HCT116 (cell line): Measurements from ENCODE around the gene CERK. TPM values are rescaled to one million over a fixed set of nuclear protein-coding genes. Genes with fewer than 3 reads are reported as not detected.

ENCODE experiments used
- ATAC-seq: fragments of 200-7000 bp; cut with Tn5 transposase; 2 replicates; pipeline ENCODE4 v1.9.1; 2020; ENCODE audit warnings: mild to moderate bottlenecking, moderate library complexity
- BruUV-seq: library from RNA; stranded (reverse); fragments of 400-500 nt; replicated peaks from 2 replicates; lab custom pipeline; 2021; lab: Mats Ljungman, UMichigan
- CTCF ChIA-PET: fragments of 300-600 bp; sonication (Branson Sonifier 250); formaldehyde crosslinking; loops from one replicate; lab custom pipeline; 2021; ENCODE audit warnings: antibody characterized with exemption; lab: Charles Lee
- POLR2A ChIA-PET: fragments of 300-600, 350-600 bp; sonication (Branson Sonifier 250); formaldehyde crosslinking; loops from one replicate; lab custom pipeline; 2021; ENCODE audit warnings: antibody characterized with exemption; lab: Charles Lee
- RAD21 ChIA-PET, 2 experiments: fragments of 300-600 bp; sonication (Branson Sonifier 250); formaldehyde crosslinking; loops; one replicate each; lab custom pipeline; 2023; ENCODE audit warnings: low total read pairs in 2 of 2; ENCODE audit not compliant: uncharacterized antibody in 2 of 2, unreplicated experiment in 2 of 2, low non-redundant PET in 1 of 2; lab: Charles Lee
- DNase-seq: peaks from one replicate; pipeline ENCODE4 v3.0.0-alpha.2; 2010; ENCODE audit warnings: low read depth, low spot score
- H2AFZ ChIP-seq: fragments of 200-600 bp; shearing (Covaris generic), sonication (generic); 2 replicates; pipeline ENCODE4 v1.6.1; 2017; ENCODE audit warnings: low read depth, mixed run types, mixed read lengths, antibody characterized with exemption, low read length; ENCODE audit not compliant: poor library complexity, severe bottlenecking
- H3K27ac ChIP-seq: 2 replicates; pipeline ENCODE4 v1.5.1; 2012; ENCODE audit warnings: low read depth, low read length
- H3K27me3 ChIP-seq: fragments of 200-600 bp; sonication (generic); 2 replicates; pipeline ENCODE4 v1.6.1; 2016; ENCODE audit warnings: mixed run types, low read length, mixed read lengths; ENCODE audit not compliant: insufficient read depth
- H3K36me3 ChIP-seq, 2 experiments: fragments of 200-500 bp in 1 of 2; fragments of 200-600 bp in 1 of 2; sonication (Bioruptor generic) in 1 of 2; sonication (generic) in 1 of 2; 2 replicates each; pipeline versions ENCODE4 v1.5.1 to v1.6.1; 2014 to 2016; ENCODE audit warnings: low read length in 2 of 2, inconsistent platforms in 1 of 2, mixed read lengths in 1 of 2, mixed run types in 1 of 2; ENCODE audit not compliant: insufficient read depth in 2 of 2, control insufficient read depth in 1 of 2
- H3K4me1 ChIP-seq, 2 experiments: fragments of 200-600 bp in 1 of 2; sonication (generic) in 1 of 2; 2 replicates each; pipeline versions ENCODE4 v1.5.1 to v1.6.1; 2012 to 2017; ENCODE audit warnings: low read length in 2 of 2, inconsistent platforms in 1 of 2, mild to moderate bottlenecking in 1 of 2, mixed read lengths in 1 of 2, mixed run types in 1 of 2, moderate library complexity in 1 of 2; ENCODE audit not compliant: insufficient read depth in 2 of 2, control insufficient read depth in 1 of 2
- H3K4me2 ChIP-seq: fragments of 200-600 bp; sonication (generic); 2 replicates; pipeline ENCODE4 v1.6.1; 2017; ENCODE audit warnings: mixed run types, low read length, mixed read lengths
- H3K4me3 ChIP-seq, 2 experiments: fragments of 200-600 bp in 1 of 2; sonication (generic) in 1 of 2; replicated peaks in 1 of 2; 2 replicates each; pipeline ENCODE4 v1.5.1; 2011 to 2016; ENCODE audit warnings: low read length in 2 of 2, control low read depth in 1 of 2, low read depth in 1 of 2, mild to moderate bottlenecking in 1 of 2, mixed read lengths in 1 of 2, mixed run types in 1 of 2
- H3K79me2 ChIP-seq: fragments of 200-600 bp; sonication (generic); 2 replicates; pipeline ENCODE4 v1.6.1; 2017; ENCODE audit warnings: mild to moderate bottlenecking, mixed run types, low read length, moderate library complexity, mixed read lengths; ENCODE audit not compliant: insufficient read depth
- H3K9ac ChIP-seq: fragments of 200-600 bp; sonication (generic); 2 replicates; pipeline ENCODE4 v1.6.1; 2016; ENCODE audit warnings: low read length, mixed read lengths
- H3K9me2 ChIP-seq: fragments of 200-600 bp; sonication (generic), shearing (Covaris generic); 2 replicates; pipeline ENCODE4 v1.6.1; 2017; ENCODE audit warnings: mixed run types, mild to moderate bottlenecking, moderate library complexity; ENCODE audit not compliant: insufficient read depth
- H3K9me3 ChIP-seq, 2 experiments: fragments of 200-500 bp in 1 of 2; fragments of 200-600 bp in 1 of 2; sonication (Bioruptor generic) in 1 of 2; sonication (generic) in 1 of 2; 2 replicates each; pipeline ENCODE4 v1.6.1; 2014 to 2017; ENCODE audit warnings: low read length in 2 of 2, mixed read lengths in 2 of 2, inconsistent platforms in 1 of 2, low read depth in 1 of 2, mild to moderate bottlenecking in 1 of 2, mixed run types in 1 of 2, moderate library complexity in 1 of 2; ENCODE audit not compliant: control insufficient read depth in 1 of 2, insufficient read depth in 1 of 2
- H4K20me1 ChIP-seq: fragments of 200-600 bp; sonication (generic), shearing (Covaris generic); 2 replicates; pipeline ENCODE4 v1.6.1; 2017; ENCODE audit warnings: mixed run types, mild to moderate bottlenecking, moderate library complexity; ENCODE audit not compliant: insufficient read depth
- CBX3 ChIP-seq: IDR thresholded peaks from 2 replicates; pipeline ENCODE4 v1.6.1; 2012; ENCODE audit warnings: low read depth
- CEBPB ChIP-seq: IDR thresholded peaks from 2 replicates; pipeline ENCODE4 v1.6.1; 2012; ENCODE audit warnings: low read depth
- ELF1 ChIP-seq: IDR thresholded peaks from 2 replicates; pipeline ENCODE4 v1.6.1; 2012; ENCODE audit warnings: low read depth, borderline replicate concordance
- EZH2 ChIP-seq: fragments of 200-600 bp; sonication (generic); IDR thresholded peaks from 2 replicates; pipeline ENCODE4 v1.6.1; 2017; ENCODE audit warnings: antibody characterized with exemption, mixed run types
- EZH2phosphoT487 ChIP-seq: fragments of 200-600 bp; IDR thresholded peaks from 2 replicates; pipeline ENCODE4 v1.6.1; 2018; ENCODE audit warnings: antibody characterized with exemption, borderline replicate concordance
- FOSL1 ChIP-seq: IDR thresholded peaks from 2 replicates; pipeline ENCODE4 v1.6.1; 2012; ENCODE audit warnings: low read depth
- POLR2AphosphoS5 ChIP-seq: IDR thresholded peaks from 2 replicates; pipeline ENCODE4 v1.6.1; 2011; ENCODE audit warnings: mild to moderate bottlenecking, low read depth, low read length, moderate library complexity
- REST ChIP-seq: IDR thresholded peaks from 2 replicates; pipeline ENCODE4 v1.6.1; 2012; ENCODE audit warnings: low read depth
- SIN3A ChIP-seq: IDR thresholded peaks from 2 replicates; pipeline ENCODE4 v1.6.1; 2012; ENCODE audit warnings: low read depth
- SP1 ChIP-seq: IDR thresholded peaks from 2 replicates; pipeline ENCODE4 v1.6.1; 2012; ENCODE audit warnings: low read depth
- SRF ChIP-seq: IDR thresholded peaks from 2 replicates; pipeline ENCODE4 v1.6.1; 2012; ENCODE audit warnings: low read depth
- TCF7L2 ChIP-seq: IDR thresholded peaks from 2 replicates; pipeline ENCODE4 v1.7.0; 2011; ENCODE audit warnings: borderline replicate concordance, inconsistent platforms; ENCODE audit not compliant: insufficient read depth, insufficient read length; ENCODE audit errors: extremely low read depth
- YY1 ChIP-seq: IDR thresholded peaks from 2 replicates; pipeline ENCODE4 v1.6.1; 2011; ENCODE audit warnings: low read length, low read depth, moderate library complexity, mild to moderate bottlenecking; ENCODE audit not compliant: insufficient replicate concordance; ENCODE audit errors: extremely low read depth
- ZFX ChIP-seq: fragments of 450-650 bp; IDR thresholded peaks from 2 replicates; pipeline ENCODE4 v1.6.1; 2017
- ZNF274 ChIP-seq: fragments of 200-500 bp; sonication (Bioruptor generic); IDR thresholded peaks from 2 replicates; pipeline ENCODE4 v1.6.1; 2014; ENCODE audit warnings: mild to moderate bottlenecking, low read depth, low read length, inconsistent platforms
- intact Hi-C: fragments of 100-400 bp; cut with micrococcal nuclease; formaldehyde crosslinking; loops from 2 replicates; pipeline ENCODE4 v1.10.0; 2022
- total RNA-seq: library from RNA; stranded (reverse); gene quantifications from one replicate; pipeline ENCODE4 v1.2.1, GENCODE V29; 2021; ENCODE audit not compliant: unreplicated experiment

CERK gene
- total RNA-seq, 1 experiment from 2014 or later: 35.0 TPM

GRCh38 chr22:46638601-46639431, 99.2 kb downstream of the CERK start (continued):
- no peak for TF ChIP-seq REST
- TF ChIP-seq TCF7L2: no peak
- TF ChIP-seq ZNF274: no peak
- TF ChIP-seq ELF1: no peak
- TF ChIP-seq, all 23 proteins: peak for 0

- intact Hi-C loops: no loop called here
- H3K4me1 ChIP-seq: peaks cover 12 to 18% of the 10 kb centered on the region in 2 experiments
- CTCF ChIA-PET: no interaction called here
- H3K4me2 ChIP-seq: no peak overlapping the region
- no peak overlapping the region for H2AFZ ChIP-seq
- no peak overlapping the region for H3K9ac ChIP-seq
- DNase-seq: no peak
- no peaks in the 10 kb centered on the region for H3K27me3 ChIP-seq
- H3K36me3 ChIP-seq: no peaks in the 10 kb centered on the region
- no peak overlapping the region for H3K27ac ChIP-seq
- no TSS peak for BruUV-seq
- no peaks in the 10 kb centered on the region for H3K9me2 ChIP-seq
- H3K9me3 ChIP-seq: no peaks in the 10 kb centered on the region
- no peak for ATAC-seq
- no peaks in the 10 kb centered on the region for H4K20me1 ChIP-seq
- RAD21 ChIA-PET: no interaction called here
- POLR2A ChIA-PET: no interaction called here
- no peak overlapping the region for H3K4me3 ChIP-seq
- H3K79me2 ChIP-seq: no peaks in the 10 kb centered on the region
- no peak for TF ChIP-seq SIN3A
- no peak for TF ChIP-seq YY1
- TF ChIP-seq SP1: no peak
- no peak for TF ChIP-seq REST
- TF ChIP-seq SRF: no peak
- no peak for TF ChIP-seq CBX3
- TF ChIP-seq ZFX: no peak
- no peak for TF ChIP-seq EZH2
- no peak for TF ChIP-seq EZH2phosphoT487
- TF ChIP-seq CEBPB: no peak
- TF ChIP-seq TCF7L2: no peak
- TF ChIP-seq ZNF274: no peak
- TF ChIP-seq POLR2AphosphoS5: no peak
- TF ChIP-seq FOSL1: no peak
Observed at GRCh38 chr22:46637711-46638600, 100.1 kb downstream of the CERK start.
